ENCODE data around the gene TLR5.

GRCh38 chr1:223068900-223069665, 74.0 kb downstream of the TLR5 start:
- no peak for TF ChIP-seq CTCF (IDR thresholded peaks at IDR 0.05)
- TF ChIP-seq POLR2A (IDR thresholded peaks at IDR 0.05): no peak
